Natural killer cell (primary cell): ENCODE measurements around the gene EPHA10. TPM values are rescaled to one million over a fixed set of nuclear protein-coding genes. Genes with fewer than 3 reads are reported as not detected.

ENCODE experiments used
- ATAC-seq, 3 donors: fragments of 150-1000 bp in 2 of 3; fragments of 200-7000 bp in 1 of 3; cut with Tn5 transposase; 1 replicate in 1 of 3; 2 replicates in 2 of 3; pipeline ENCODE4 v1.10.0; 2021; ENCODE audit warnings: mild to moderate bottlenecking in 2 of 3, moderate library complexity in 2 of 3
- DNase-seq, 2 donors: peaks; one replicate each; pipeline versions ENCODE4 v3.0.0 to v3.0.0-alpha.2; 2013 to 2021; ENCODE audit warnings: mixed read lengths in 1 of 2
- H3K27ac ChIP-seq: one replicate; pipeline ENCODE4 v1.5.1; 2013; ENCODE audit warnings: mild to moderate bottlenecking, low read length
- H3K27me3 ChIP-seq: one replicate; pipeline ENCODE4 v1.6.1; 2013; ENCODE audit warnings: low read length; ENCODE audit not compliant: control insufficient read depth, insufficient read depth
- H3K36me3 ChIP-seq: one replicate; pipeline ENCODE4 v1.6.1; 2013; ENCODE audit warnings: low read length; ENCODE audit not compliant: control insufficient read depth, insufficient read depth
- H3K4me1 ChIP-seq: one replicate; pipeline ENCODE4 v1.6.1; 2013; ENCODE audit warnings: low read length; ENCODE audit not compliant: control insufficient read depth, insufficient read depth
- H3K4me3 ChIP-seq: one replicate; pipeline ENCODE4 v1.5.1; 2013; ENCODE audit warnings: low read length
- H3K9me3 ChIP-seq: one replicate; pipeline ENCODE4 v1.6.1; 2013; ENCODE audit warnings: low read length; ENCODE audit not compliant: control insufficient read depth, insufficient read depth
- H3K27ac Mint-ChIP-seq, 2 donors: one replicate each; pipeline ENCODE4 v1.8.0; 2022; ENCODE audit warnings: mild to moderate bottlenecking in 2 of 2, mixed read lengths in 2 of 2, moderate library complexity in 1 of 2
- H3K27me3 Mint-ChIP-seq, 2 donors: one replicate each; pipeline ENCODE4 v1.8.0; 2022; ENCODE audit warnings: low read depth in 2 of 2, mixed read lengths in 2 of 2
- H3K36me3 Mint-ChIP-seq: one replicate; pipeline ENCODE4 v1.8.0; 2022; ENCODE audit warnings: mixed read lengths
- H3K4me1 Mint-ChIP-seq, 2 donors: one replicate each; pipeline ENCODE4 v1.8.0; 2022; ENCODE audit warnings: mixed read lengths in 2 of 2
- H3K4me3 Mint-ChIP-seq: one replicate; pipeline ENCODE4 v1.8.0; 2022; ENCODE audit warnings: mild to moderate bottlenecking, moderate library complexity, mixed read lengths
- H3K9me3 Mint-ChIP-seq, 2 donors: one replicate each; pipeline ENCODE4 v1.8.0; 2022; ENCODE audit warnings: mixed read lengths in 2 of 2
- CTCF ChIP-seq: fragments of 200-600 bp; IDR thresholded peaks from one replicate; pipeline ENCODE4 v1.8.0; 2022; ENCODE audit warnings: antibody characterized with exemption
- WGBS: methylation state at CpG from one replicate; pipeline ENCODE4 v1.1.7; 2013; ENCODE audit warnings: missing lambda C conversion rate; ENCODE audit not compliant: insufficient coverage; 5-methylcytosine and 5-hydroxymethylcytosine counted together
- intact Hi-C: fragments of 100-400 bp; cut with micrococcal nuclease; formaldehyde crosslinking; loops from one replicate; pipeline ENCODE4 v1.14.2; 2022
- total RNA-seq, 4 donors: library from RNA; stranded (reverse); fragments of 120-200 nt in 1 of 4; gene quantifications; one replicate each; pipeline versions ENCODE4 v1.2.3 to v1.2.4, GENCODE V29; 2013 to 2022

EPHA10 gene
- total RNA-seq, 3 donors from 2014 or later (not counting 1 experiment from before 2014, with no cell fraction given), result not detected

DNA sequence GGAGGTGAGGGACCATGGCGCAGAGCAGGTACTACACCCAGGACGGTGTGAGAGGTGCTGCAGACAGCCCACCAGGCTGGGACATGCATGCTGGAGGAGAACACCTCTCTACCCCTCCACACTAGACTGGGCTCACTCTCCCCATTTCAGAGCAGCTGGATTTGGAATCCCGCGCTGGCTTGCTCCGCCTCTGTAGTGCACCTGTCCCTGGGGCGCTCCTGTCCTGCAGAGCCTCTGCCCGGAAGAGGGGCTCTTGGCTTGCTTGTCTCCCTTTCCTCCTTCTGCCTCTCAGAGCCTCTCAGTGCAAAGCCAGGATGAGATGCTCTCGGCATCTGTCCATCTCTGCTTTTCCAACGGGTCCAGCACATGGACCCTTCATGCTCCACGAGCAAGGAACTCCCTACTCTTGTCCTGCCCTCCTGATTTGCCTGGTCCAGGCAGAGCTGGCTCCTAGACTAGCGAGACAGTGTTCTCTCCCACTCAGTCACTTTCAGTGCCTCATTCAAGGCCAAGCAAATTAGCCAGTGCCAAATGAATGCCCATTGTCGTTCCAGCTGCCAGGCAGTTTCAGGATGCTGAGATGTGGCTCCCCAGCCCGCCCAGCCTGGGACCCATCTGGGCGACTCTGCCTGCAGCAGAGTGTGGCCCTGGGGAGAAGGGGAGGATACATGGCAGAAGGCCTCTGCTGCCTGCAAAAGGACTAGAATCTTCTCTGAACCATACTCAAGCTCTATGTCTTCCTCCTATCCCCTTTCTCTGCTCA, 38.9 kb downstream of the EPHA10 start:
- H3K27me3 Mint-ChIP-seq, result peaks cover 20 to 22% of the 10 kb centered on the region in 2 donors
- WGBS, result 81% methylated on average over 14 of the region's 14 CpGs
- H3K4me3 Mint-ChIP-seq, result no peak overlapping the region
- H3K4me1 Mint-ChIP-seq, result no peaks in the 10 kb centered on the region
- intact Hi-C loops, result no loop called here
- no peak for TF ChIP-seq CTCF
- H3K27ac ChIP-seq, result no peak overlapping the region
- DNase-seq, result no peak
- H3K4me3 ChIP-seq, result no peak overlapping the region
- H3K36me3 Mint-ChIP-seq, result no peaks in the 10 kb centered on the region
- no peaks in the 10 kb centered on the region for H3K9me3 Mint-ChIP-seq
- H3K36me3 ChIP-seq, result no peaks in the 10 kb centered on the region
- no peak for ATAC-seq
- no peaks in the 10 kb centered on the region for H3K9me3 ChIP-seq
- H3K27ac Mint-ChIP-seq, result no peak overlapping the region
- H3K27me3 ChIP-seq, result no peaks in the 10 kb centered on the region
- H3K4me1 ChIP-seq, result no peaks in the 10 kb centered on the region

DNA sequence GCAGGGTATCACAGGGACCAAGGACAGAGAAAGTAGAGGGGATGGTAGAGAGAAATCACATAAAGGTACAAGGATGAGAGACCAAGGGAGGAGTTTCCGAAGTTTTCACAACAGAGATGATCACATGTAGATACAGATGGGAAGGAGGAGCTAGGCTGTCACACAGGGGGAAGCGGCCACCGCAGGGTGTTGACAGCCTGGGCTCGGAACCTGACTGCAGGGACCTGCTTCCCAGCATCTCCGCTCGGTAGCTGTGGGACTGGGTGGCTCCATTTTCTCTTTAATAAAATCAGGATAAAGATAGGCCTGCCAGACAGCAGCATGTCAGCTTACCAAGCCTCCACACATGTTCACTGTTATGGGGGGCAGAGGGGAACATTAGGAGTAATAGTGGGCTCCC, 40.3 kb downstream of the EPHA10 start:
- DNase-seq (no peak), ATAC-seq (no peak)
- Mint-ChIP-seq H3K4me1 (no peaks in the 10 kb centered on the region), H3K9me3 (no peaks in the 10 kb centered on the region), H3K27ac (no peak overlapping the region), H3K36me3 (no peaks in the 10 kb centered on the region), H3K4me3 (no peak overlapping the region), H3K27me3 (peaks cover 12 to 18% of the 10 kb centered on the region in 2 donors)
- Histone ChIP-seq H3K36me3 (no peaks in the 10 kb centered on the region), H3K9me3 (no peaks in the 10 kb centered on the region), H3K27me3 (no peaks in the 10 kb centered on the region), H3K4me1 (no peaks in the 10 kb centered on the region), H3K27ac (no peak overlapping the region), H3K4me3 (no peak overlapping the region)
- intact Hi-C loops, result no loop called here
- 95% methylated on average over 6 of the region's 6 CpGs for WGBS
- TF ChIP-seq CTCF, result no peak

GRCh38 chr1:37723390-37724078, 41.4 kb downstream of the EPHA10 start:
- Mint-ChIP-seq H3K27ac (no peak overlapping the region), H3K4me1 (no peaks in the 10 kb centered on the region), H3K9me3 (no peaks in the 10 kb centered on the region), H3K4me3 (no peak overlapping the region), H3K27me3 (peaks cover 12 to 18% of the 10 kb centered on the region in 2 donors), H3K36me3 (no peaks in the 10 kb centered on the region)
- Histone ChIP-seq H3K27me3 (no peaks in the 10 kb centered on the region), H3K36me3 (no peaks in the 10 kb centered on the region), H3K27ac (no peak overlapping the region), H3K4me3 (no peak overlapping the region), H3K9me3 (no peaks in the 10 kb centered on the region), H3K4me1 (no peaks in the 10 kb centered on the region)
- DNase-seq, result no peak
- WGBS, result 61% methylated on average over 11 of the region's 11 CpGs
- ATAC-seq, result no peak
- TF ChIP-seq CTCF, result no peak
- intact Hi-C loops, result no loop called here
